ENCODE data around the gene ALOX15. TPM values are rescaled to one million over a fixed set of nuclear protein-coding genes. Genes with fewer than 3 reads are reported as not detected.

ALOX15 gene
- total RNA-seq, 1 experiment from 2014 or later = not detected

- TF ChIP-seq POLR2AphosphoS5 (IDR thresholded peaks at IDR 0.05; ENCODE audit: low read depth, low read length) (no peak), TCF7L2 (IDR thresholded peaks at IDR 0.05; ENCODE audit: low read depth, low read length) (no peak), SIN3A (IDR thresholded peaks at IDR 0.05; ENCODE audit: borderline replicate concordance, insufficient read depth, low read depth, low read length) (no peak)
- TF ChIP-seq, protein P1, sequence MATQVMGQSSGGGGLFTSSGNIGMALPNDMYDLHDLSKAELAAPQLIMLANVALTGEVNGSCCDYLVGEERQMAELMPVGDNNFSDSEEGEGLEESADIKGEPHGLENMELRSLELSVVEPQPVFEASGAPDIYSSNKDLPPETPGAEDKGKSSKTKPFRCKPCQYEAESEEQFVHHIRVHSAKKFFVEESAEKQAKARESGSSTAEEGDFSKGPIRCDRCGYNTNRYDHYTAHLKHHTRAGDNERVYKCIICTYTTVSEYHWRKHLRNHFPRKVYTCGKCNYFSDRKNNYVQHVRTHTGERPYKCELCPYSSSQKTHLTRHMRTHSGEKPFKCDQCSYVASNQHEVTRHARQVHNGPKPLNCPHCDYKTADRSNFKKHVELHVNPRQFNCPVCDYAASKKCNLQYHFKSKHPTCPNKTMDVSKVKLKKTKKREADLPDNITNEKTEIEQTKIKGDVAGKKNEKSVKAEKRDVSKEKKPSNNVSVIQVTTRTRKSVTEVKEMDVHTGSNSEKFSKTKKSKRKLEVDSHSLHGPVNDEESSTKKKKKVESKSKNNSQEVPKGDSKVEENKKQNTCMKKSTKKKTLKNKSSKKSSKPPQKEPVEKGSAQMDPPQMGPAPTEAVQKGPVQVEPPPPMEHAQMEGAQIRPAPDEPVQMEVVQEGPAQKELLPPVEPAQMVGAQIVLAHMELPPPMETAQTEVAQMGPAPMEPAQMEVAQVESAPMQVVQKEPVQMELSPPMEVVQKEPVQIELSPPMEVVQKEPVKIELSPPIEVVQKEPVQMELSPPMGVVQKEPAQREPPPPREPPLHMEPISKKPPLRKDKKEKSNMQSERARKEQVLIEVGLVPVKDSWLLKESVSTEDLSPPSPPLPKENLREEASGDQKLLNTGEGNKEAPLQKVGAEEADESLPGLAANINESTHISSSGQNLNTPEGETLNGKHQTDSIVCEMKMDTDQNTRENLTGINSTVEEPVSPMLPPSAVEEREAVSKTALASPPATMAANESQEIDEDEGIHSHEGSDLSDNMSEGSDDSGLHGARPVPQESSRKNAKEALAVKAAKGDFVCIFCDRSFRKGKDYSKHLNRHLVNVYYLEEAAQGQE (IDR thresholded peaks at IDR 0.05; ENCODE audit: insufficient read depth in 1 of 2, low read depth in 2 of 2, low read length in 1 of 2) = no peak
- TF ChIP-seq, protein P2, sequence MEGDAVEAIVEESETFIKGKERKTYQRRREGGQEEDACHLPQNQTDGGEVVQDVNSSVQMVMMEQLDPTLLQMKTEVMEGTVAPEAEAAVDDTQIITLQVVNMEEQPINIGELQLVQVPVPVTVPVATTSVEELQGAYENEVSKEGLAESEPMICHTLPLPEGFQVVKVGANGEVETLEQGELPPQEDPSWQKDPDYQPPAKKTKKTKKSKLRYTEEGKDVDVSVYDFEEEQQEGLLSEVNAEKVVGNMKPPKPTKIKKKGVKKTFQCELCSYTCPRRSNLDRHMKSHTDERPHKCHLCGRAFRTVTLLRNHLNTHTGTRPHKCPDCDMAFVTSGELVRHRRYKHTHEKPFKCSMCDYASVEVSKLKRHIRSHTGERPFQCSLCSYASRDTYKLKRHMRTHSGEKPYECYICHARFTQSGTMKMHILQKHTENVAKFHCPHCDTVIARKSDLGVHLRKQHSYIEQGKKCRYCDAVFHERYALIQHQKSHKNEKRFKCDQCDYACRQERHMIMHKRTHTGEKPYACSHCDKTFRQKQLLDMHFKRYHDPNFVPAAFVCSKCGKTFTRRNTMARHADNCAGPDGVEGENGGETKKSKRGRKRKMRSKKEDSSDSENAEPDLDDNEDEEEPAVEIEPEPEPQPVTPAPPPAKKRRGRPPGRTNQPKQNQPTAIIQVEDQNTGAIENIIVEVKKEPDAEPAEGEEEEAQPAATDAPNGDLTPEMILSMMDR (IDR thresholded peaks at IDR 0.05) = no peak
- H3K4me1 ChIP-seq (ENCODE audit: control insufficient read depth, insufficient read depth, low read length) = no peaks in the 10 kb centered on the region
- ChIA-PET POLR2A (no interaction called here), CTCF (interaction anchor here (1.0 kb wide), 1 partner anchor 66 kb away, joined by 3 read pairs; no protein-coding TSS in a partner anchor)
- in situ Hi-C loops (cut with HindIII; ENCODE audit: low pct_unique_long_range_greater_than_20kb, low sequenced_read_pairs) (no loop called here), intact Hi-C loops (cut with micrococcal nuclease; ENCODE audit: unreplicated experiment) (no loop called here)
- ATAC-seq = no peak; the same call in 1 of the 2 replicates
- H3K27ac ChIP-seq (ENCODE audit: low read length) = no peak overlapping the region
- H3K27me3 ChIP-seq (ENCODE audit: control insufficient read depth, insufficient read depth, low read length) = no peaks in the 10 kb centered on the region
- no peak for DNase-seq (ENCODE audit: low read depth, low spot score)
- no TSS peak for BruUV-seq (replicated peaks)
- H3K36me3 ChIP-seq (ENCODE audit: control insufficient read depth, insufficient read depth, low read length) = no peaks in the 10 kb centered on the region
- H3K4me3 ChIP-seq (ENCODE audit: low read depth in 2 of 2, low read length in 2 of 2) = no peak overlapping the region
- no peaks in the 10 kb centered on the region for H3K9me3 ChIP-seq (ENCODE audit: control insufficient read depth, insufficient read depth, low read depth, low read length)
These were observed 8.9 kb downstream of the ALOX15 start for GRCh38 chr17:4632581-4632920.

DNA sequence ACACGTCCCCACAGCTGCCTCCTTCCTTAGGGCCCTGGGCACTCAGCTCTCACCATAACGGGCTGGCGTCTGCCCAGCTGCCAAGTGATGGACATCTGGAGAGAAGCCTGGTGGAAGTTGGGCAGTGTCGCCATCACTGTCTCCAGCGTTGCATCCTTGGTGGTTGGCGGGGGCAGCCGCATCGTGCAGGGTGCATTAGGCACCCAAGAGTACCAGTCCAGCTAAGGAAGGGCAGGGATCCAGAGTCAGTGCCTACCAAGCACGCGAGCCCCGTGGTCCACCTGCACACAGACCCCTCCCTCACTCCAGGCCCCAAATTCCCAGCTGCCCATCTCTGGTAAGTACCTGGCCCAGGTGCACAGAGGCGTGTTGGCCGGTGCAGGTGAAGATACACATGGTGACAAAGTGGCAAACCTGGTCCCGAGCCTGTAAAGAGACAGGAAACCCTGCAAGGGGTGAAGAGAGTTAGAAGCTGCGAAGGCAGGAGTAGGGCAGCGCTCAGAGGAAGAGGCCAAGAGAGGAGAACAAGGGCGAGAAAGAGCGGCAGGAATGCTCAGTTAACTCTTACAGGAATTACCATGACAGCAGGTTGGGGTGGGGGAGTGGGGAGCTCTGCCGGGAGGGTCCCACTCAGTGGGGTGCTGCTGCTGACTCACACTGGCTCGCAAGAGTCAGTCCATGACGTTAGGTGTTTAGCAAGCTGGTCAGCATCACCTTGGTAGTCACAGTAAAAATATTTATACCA is 9.5 kb downstream of the ALOX15 start:
- Histone ChIP-seq H3K4me1 (ENCODE audit: control insufficient read depth, insufficient read depth, low read length) (no peaks in the 10 kb centered on the region), H3K27me3 (ENCODE audit: control insufficient read depth, insufficient read depth, low read length) (no peaks in the 10 kb centered on the region), H3K36me3 (ENCODE audit: control insufficient read depth, insufficient read depth, low read length) (no peaks in the 10 kb centered on the region), H3K9me3 (ENCODE audit: control insufficient read depth, insufficient read depth, low read depth, low read length) (no peaks in the 10 kb centered on the region), H3K27ac (ENCODE audit: low read length) (no peak overlapping the region), H3K4me3 (ENCODE audit: low read depth in 2 of 2, low read length in 2 of 2) (no peak overlapping the region)
- POLR2A ChIA-PET = no interaction called here
- in situ Hi-C loops (cut with HindIII; ENCODE audit: low pct_unique_long_range_greater_than_20kb, low sequenced_read_pairs) (no loop called here), intact Hi-C loops (cut with micrococcal nuclease; ENCODE audit: unreplicated experiment) (no loop called here)
- CTCF ChIA-PET = interaction anchor here (1.0 kb wide), 1 partner anchor 65 kb away, joined by 3 read pairs; no protein-coding TSS in a partner anchor
- ATAC-seq = no peak
- TF ChIP-seq, protein P2 (IDR thresholded peaks at IDR 0.05) = no peak
- no peak for TF ChIP-seq TCF7L2 (IDR thresholded peaks at IDR 0.05; ENCODE audit: low read depth, low read length)
- BruUV-seq (replicated peaks) = no TSS peak
- DNase-seq (ENCODE audit: low read depth, low spot score) = no peak

Data from Panc1 (cell line).